ENCODE results near the gene KLHL35.

DNA sequence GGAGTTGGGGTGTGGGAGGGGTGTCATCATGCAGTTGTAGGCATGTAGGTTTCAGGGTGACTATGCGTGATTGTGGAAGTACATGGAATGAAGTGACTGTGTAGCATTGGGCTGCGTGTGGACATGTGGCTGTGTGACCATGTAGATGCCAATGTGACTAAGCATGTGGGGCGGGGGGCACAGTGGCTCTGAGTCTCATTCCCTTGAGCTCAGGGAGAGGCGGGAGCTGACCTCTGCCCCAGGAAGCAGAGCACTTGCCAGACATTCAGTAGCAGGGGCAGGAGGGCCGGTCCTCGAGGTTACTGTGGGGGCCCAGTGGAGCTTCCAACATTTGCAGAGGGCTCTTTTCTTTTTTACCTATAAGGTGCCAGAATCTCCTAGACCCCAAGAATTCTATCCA, 440 bp upstream of the KLHL35 start:
- no peak for TF ChIP-seq CTCF (IDR thresholded peaks at IDR 0.05)
- no peak for TF ChIP-seq POLR2A (IDR thresholded peaks at IDR 0.05)

Data from body of pancreas (tissue), 4 donors.